ENCODE measurements around the gene RPS27L.

The RPS27L gene

DNA sequence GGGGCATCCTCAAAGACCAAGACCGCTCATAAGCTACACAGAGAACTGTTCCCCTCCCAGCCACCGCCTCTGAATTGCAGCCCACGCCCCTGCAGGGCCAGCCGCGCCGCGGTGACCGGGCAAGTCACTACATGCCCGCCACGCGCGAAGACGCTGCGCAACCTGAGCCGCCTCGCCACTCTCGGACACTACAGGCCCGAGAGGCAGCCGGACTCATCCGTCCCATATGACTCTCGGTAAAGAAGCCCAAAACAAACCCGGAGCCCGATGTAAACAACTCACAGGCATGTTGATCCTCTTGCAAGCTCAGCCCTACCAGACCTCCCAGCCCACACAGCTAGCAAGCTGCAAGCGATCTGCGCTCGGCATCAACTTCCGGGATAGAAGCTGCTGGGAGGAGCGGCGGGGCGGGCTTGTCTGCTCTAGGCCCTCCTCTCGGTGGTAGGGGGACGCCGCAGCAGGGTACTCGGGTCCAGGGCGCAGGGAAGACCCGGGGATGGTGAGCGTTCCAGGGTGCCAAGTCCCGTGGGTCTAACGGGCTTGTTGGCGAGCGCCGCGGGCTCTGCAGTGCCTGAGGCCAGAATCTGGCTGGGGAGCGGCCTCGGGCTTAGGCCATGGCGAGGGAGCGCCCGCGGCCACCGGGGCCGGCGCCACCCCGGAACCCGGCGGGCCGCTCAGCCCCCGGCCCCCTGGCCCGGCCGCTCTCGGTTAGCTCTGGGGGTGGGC lies at the start of gene RPS27L:
RPS27L (minus strand) TSS at position 360 of the 726 bp plus-strand sequence; CDS start at position 288, 72 bp downstream.
- peak; percentile 73 to 74 for DNase-seq (ENCODE audit: low read depth in 2 of 2)

DNA sequence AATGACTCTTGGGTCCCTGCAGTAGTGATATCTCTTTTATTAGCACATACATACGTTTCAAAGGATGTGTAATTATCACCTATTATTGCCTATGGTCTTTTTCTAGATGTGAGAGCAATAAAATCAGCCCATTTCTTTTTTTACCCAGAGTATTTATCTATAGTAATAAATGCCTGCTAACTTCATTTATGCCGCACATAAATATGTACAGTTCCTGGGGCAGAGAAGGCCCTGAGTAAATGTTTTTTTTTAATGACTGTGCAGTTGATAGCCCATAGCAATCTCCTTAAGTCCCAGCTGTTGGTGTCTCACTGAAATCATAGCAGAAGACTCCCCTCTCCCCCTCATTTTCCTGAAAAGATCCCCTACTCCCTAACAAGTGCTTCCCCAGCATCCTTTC lies 48.8 kb upstream of the RPS27L start:
- DNase-seq (ENCODE audit: low read depth in 2 of 2): no peak

DNA sequence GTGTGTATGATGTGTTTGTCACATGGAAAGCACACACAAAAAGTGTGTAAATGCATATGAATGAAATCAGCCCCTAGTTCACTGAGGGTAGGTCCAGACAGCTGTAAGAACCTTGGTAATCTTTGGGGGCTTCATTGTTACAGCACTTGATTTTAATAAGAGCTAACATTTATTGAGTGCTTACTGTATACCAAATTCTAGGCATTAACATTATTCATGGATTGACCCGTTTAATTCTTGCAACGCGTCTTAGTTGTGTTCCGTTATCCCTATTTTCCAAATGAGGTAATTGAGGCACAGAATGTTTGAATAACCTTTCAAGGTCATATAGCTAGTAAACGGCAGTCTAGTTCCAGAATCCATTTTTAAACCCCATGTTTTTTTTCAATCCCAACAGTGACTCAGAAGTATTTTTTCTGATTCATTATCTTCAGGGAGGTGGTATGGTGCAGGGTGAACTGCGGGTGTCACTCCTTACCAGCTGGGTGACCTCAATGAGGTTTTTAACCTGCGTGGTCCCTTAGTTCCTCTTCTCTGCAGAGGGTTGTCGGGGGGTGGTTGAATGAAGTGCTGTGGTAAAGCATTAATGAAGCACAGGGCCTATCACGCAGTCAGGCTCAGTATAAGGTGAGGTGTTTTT lies 46.3 kb upstream of the RPS27L start:
- DNase-seq (ENCODE audit: low read depth in 2 of 2): peak in 1 of 2 donors; percentile 53

DNA sequence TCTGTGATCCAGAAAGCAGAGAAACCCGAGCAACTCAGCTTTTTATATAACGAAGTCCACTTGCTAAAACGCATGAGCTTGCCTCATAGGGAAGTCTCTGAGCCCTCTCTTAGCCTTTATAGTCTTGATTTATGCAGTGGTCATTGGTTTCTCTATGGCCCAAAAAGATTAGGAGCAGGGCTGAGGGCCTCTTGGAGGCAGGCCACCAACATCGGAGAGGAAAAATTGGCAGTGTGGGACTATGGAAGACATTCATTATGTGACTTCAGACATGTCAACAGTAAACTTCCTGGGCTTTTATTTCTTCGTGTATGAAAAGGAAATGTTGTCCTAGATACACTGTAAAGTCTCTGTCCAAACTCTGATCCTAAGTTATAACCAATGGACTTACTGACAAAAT lies 45.6 kb upstream of the RPS27L start:
- no peak for DNase-seq (ENCODE audit: low read depth in 2 of 2)

DNA sequence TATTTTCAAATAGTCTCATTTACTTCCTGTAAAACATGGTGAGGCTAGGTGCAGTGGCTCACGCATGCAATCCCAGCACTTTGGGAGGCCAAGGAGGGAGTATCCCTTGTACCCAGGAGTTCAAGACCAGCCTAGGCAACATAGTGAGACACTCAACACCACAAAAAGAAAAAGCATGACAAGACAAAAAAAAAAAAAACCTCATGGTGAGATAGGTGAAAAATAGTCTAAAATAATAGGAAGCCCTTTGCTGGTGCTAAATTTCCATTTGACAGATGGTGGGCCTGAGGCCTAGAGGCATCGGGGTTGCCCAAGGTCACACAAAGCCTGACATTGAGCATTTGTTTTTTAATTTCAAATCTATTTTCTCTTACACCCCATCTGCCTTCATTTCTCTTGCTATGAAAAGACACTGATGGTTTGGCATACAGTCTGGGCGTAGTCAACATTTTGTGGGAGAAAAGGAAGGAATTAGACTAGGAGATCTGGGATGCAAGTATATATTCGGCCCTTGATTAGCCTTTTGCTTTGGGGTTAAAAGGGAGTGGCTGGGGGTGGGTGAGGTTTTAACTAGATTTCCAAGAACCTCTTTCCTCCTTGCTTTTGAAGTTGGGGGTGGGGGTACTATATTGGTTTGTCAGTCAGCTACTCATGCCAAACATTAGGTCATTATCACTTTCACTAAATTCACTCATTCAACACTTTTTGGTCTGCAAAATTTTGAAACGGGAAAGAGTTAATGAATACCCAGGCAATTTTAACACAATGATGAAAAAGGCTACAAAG lies 43.4 kb upstream of the RPS27L start:
- no peak for DNase-seq (ENCODE audit: low read depth in 2 of 2)

DNA sequence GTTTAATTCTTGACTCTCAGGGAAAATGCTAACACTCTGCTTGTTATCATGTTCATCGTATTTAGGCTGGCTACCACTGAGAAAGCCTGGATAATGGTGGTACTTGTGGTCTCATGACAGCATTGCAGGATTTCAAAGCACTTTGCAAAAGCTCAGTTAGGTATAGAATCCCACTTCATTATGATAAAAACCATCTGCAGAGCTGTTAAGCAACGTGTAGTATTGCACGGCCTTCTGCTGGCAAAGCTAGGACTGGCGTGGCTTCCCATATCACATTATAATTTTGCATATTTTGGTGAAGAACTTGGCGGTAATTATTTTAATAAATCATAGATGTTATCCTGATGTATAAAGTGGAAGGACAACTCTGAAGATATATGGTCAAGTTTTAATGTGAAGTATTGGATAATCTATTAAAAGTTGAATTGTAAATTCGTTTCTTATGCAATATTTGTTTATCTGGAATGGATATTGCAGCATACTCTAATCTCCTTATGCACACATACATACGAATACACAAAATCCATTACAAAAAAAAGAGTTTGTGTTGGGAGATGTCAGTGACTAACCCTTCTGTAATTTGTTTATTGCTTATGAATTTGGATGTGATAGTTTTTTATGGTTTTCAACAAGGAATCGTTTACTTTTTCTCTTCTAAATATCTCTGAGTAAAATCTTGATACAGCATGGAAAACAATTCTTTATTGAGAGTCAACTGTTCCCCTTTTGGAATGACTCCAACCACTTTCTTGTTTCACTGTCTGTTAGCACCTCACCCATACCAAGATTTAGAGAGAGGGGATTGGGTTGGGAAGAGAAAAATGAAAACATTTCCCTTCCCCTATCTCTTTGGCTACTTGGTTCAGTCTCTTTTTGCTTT lies 41.3 kb upstream of the RPS27L start:
- DNase-seq (ENCODE audit: low read depth in 2 of 2): no peak

DNA sequence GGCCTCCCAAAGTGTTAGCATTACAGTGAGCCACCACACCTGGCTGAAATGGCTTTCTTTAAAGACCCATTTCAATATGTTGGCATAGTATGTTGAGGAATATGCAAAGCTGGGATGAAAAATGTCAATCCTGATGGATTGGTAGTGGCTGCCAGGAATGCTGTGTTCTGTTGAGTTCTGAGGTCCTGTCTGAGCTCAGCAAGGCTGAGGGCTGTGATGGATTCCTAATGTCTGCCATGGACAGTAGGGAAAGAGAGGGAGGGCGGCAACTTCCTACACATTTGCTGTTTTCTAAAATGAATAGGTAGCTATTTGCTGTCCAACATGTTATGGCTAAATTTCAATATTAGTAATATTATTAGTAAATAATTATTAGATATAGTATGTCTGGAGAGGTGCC lies 40.3 kb upstream of the RPS27L start:
- DNase-seq (ENCODE audit: low read depth in 2 of 2): no peak

DNA sequence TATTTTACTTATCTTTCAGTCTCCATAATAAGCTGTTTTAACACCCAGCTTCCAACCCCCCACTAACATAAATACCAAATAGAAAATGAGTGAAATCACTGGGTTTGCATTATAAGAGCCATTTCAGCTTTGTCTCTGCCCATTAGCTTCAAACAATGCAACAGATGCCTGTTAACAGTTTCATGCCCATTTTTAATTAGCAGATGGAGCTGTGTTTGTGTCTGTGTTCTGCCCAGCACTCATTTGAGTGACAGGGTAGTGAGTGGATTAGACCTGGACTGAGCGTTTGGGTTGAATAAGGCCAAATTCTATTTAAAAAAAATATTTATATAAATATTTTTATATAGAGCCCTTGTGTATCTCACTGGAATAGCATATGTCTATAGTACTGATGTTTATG lies 39.6 kb upstream of the RPS27L start:
- no peak for DNase-seq (ENCODE audit: low read depth in 2 of 2)

DNA sequence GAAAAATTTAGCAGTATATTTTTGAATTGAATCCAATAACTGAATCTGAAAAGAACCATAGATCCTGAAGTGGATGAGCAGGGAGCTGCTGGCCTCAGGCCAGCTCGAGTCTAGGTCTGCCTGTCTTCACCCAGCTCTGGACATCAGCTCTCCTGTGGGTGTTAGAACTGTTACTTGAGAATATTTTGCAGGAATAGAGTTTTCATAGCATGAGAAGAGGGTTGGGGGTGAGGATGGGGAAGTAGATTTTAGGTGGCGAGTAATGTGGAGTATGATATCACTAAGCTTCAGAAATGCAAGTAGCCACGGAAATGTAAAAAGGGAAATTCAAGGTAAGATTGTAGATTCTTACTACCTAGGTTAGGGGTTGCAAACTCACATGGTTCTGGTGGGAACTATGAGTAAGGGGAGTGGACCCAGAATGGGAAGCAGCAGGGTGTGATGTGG lies 38.3 kb upstream of the RPS27L start:
- DNase-seq (ENCODE audit: low read depth in 2 of 2): no peak

DNA sequence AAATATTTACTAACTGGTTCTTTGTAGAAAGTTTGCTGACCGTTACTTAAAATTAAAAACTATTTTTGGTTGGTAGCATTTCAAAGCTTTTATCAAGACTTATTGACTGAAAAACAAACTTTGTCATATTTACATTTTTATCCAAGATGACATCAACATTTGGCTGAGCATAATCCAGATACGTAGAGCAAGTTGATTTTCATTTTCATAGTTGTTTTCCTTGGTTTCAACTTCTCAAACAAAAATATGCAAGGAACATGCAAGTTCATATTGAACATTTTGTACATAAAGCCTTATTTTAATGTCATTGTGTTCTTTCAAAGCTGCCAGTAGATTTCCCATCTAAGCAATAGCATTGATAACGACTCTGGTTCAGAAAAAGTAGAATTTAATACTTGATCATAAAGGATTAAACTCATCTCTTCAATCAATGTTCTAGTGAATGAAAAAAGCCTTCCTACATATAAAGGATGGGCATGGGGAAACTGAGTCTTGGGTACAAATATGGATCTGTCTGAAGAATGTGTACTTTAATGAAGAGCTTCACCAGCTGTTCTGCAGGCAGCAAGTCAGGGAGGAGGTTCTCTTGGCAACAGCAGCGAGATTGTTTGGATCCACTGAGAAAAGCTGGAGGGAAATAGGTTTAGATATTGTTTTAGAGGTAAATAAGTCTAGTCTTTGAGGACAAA lies 37.7 kb upstream of the RPS27L start:
- no peak for DNase-seq (ENCODE audit: low read depth in 2 of 2)

DNA sequence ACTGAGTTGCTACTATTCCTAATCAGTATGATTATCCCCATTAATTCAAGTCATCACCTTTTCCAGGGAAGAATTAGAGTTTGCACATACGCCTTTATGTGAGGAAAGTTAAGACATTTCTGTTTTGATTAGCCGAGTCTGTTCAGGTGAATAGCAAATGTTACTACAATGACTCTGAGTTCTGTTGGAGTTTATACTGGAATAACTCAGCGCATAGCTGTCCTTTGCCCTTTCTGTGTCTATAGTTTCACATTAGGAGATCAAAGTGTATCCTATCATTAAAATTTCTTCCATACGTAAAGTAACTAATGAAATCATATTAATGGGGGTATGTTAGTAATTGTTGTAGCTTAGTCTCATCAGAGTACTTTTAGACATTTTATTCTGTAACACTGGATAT lies 37.0 kb upstream of the RPS27L start:
- no peak for DNase-seq (ENCODE audit: low read depth in 2 of 2)

DNA sequence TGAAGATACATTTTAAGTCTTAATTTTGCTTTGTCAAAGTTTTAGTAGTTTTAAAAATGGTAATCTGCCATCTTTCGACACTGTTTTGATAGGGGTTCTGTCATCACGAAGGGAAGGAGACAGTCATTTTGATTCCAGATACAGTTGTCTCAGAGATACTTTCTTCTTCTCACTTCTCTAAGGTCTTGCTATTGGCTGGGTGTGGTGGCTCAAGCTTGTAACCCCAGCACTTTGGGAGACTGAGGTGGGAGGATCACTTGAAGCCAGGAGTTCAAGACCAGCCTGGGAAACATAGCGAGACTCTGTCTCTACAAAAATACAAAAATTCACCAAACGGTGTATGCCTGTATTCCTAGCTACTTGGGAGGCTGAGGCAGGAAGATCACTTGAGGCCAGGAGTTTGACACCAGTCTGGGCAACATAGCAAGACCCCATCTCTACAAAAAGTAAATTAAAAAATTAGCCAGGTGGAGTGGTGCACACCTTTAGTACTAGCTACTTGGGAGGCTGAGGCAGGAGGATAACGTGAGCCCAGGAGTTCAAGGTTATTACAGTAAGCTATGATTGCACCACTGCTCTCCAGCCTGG lies 35.4 kb upstream of the RPS27L start:
- no peak for DNase-seq (ENCODE audit: low read depth in 2 of 2)

DNA sequence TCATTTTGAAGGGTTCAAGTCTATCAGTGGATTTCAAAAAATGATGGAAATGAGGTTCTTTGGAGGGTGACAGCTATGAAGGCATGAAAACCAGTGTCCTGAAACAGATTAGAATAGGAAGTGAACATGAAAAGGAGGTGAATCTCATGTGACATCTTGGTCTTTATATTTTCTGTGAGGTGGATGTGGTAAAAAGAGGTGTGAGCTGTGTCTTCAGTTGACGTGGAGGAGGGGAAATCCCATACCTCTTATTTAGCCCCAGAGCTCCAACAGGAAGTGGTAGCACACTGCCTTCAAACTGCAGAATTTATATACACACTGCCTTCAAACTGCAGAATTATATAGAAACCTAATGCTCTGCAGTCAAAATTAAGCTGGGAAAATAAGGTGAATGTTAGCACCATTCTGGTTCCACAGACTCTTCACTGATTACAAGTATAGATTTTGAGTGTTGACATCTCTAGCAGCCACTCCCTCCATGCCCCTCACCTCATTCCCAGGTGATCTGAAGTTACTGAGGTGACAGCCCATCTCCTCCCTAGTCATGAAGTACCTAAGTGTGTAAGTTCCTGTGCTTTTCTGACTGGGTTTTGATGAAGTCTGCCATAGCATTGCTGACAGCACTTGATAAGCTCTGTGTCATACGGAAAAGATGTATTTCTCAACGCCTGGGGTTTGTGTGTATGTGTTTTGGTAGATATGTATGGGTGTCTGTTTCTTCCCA lies 34.8 kb upstream of the RPS27L start:
- peak in 1 of 2 donors; percentile 36 for DNase-seq (ENCODE audit: low read depth in 2 of 2)

DNA sequence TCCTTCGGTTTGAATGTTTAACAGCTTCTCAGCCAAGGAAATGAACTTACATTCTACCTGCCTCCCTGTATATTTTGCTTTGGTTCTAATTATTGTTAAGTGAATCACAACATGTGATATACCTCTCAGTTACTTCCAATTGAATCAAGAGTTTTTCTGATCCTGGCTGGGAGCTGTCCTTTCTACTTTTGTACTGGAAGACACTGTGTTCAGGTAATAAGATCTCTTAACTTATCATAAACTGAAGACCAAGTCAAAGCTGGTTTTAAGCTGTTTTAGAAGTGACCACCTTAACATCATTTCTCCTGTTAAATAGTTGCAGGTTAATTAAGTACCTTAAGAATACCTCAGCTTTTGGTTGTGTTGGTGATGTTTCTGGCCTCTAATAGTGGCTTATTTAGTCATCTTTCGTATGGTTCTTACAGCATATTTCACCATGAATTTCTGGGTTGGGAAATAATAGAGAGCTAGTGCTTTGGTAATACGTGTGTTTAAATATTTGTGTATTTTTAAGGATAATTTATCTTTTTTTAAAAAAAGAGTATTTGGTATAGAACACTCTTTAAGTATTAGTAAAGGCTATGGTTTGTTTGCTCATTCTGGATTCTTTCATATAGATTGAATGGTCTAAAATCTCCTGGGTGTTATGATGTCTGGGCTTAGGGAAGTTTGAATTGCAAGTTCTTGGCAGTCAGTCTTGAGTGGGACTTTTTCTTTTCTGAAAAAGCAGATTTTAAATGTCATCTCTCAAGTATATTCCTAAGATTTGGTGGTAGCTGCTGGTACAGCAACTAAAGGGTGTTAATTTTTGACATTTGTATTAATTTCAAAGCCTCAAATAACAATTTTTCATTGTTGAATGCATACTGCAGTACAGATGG lies 33.7 kb upstream of the RPS27L start:
- no peak for DNase-seq (ENCODE audit: low read depth in 2 of 2)

DNA sequence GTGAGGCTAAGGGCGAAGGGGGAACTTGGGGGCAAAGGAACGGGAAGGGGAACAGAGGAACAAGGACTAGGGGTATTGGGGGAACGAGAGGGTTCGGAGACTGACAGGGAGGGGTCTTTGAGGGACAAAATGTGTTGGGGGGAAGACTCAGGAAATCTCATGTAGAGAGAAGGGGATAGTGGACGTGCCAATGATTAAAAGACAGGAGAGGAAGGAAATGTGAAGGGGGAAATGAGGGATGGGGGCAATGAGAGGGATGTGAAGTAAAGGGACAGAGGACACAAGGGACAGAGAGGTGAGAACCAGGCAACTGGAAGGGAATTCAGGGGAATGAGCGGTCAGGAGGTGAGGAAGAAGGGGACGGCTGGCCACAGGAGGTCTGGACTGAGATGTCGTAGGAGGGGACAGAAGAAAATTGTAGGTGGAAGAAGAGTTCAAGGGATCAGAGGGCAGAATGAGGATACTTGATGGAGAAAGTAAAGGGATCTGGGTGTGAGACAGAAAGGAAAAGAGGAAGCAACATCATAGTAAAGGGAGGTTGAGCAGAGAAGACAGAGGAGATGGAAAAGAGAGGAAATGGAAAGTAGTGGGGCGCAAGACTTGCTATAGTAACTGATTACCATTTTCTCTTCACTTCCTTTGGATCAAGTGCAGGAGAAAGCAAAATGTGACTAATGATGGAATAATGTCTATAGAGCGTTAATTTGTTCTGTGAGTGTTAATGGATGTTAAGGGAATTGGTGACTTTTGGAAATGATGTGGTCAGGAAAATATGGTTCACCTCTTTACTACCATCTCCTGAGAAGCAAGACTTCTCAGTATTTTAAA lies 32.9 kb upstream of the RPS27L start:
- no peak for DNase-seq (ENCODE audit: low read depth in 2 of 2)

DNA sequence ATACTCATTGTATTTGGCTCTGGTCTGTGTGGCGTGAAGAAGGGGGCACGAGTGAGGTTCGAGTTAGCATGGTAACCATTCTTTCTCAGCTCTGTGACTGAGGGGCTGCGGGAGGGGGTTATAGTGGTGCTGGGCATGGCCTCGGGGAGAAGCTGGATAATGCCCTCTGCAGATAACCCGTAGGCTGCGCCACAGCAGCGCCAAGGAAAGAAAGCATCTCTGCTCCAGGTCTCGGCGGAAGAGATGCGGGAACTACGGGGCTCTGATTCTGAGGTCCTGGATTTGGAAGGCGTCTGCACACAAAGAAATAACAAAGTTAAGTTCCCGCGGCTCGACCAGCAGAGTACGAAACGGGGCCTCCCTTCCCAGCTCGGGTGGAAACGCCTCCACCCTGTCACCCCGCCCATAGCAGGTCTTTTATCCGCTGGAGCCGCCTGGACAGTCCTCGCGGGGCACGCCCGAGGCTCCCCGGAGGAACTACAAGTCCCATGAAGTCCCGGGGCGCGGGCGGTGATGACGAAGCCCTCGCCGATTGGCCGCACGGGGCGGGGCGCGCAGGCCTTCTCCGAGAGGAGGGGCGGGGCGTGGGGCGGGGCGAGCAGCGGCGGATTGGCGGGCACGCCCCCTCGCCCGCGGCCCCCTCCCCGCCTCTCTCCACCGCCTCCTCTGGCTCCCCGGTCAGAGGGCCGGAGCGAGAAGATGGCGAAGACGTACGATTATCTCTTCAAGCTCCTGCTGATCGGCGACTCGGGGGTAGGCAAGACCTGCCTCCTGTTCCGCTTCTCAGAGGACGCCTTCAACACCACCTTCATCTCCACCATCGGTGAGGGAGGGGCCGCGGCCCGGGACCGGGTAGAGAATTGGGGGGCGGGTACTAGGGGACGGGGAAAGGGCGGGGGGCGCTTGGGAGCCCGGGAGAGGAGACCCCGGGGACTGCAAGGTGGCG lies 31.9 kb upstream of the RPS27L start, which contains the start of gene RAB8B:
RAB8B (plus strand) TSS at position 681 of the 946 bp plus-strand sequence; CDS start at position 700, 19 bp downstream.
- peak; percentile 95 to 97 for DNase-seq (ENCODE audit: low read depth in 2 of 2)

Data from stimulated activated CD8-positive, alpha-beta memory T cell treated with anti-CD3 and anti-CD28 coated beads, Interleukin-15, amount 100 ng/mL, for 4 hours (primary cell).